SK-N-MC (cell line): ENCODE results near the gene GPR89B.

Experiments used
- EZH2 ChIP-seq: fragments of 200-600 bp; sonication (generic); IDR thresholded peaks from one replicate; pipeline ENCODE4 v1.6.1; 2017; ENCODE audit warnings: antibody characterized with exemption
- FOXP2 ChIP-seq: optimal IDR thresholded peaks from 2 replicates; pipeline ENCODE3; 2011; ENCODE audit warnings: mild to moderate bottlenecking, moderate library complexity; ENCODE audit not compliant: insufficient read depth; ENCODE audit errors: extremely low read length, control extremely low read depth
- POLR2AphosphoS5 ChIP-seq: IDR thresholded peaks from 2 replicates; pipeline ENCODE4 v1.6.1; 2012; ENCODE audit warnings: mild to moderate bottlenecking, low read depth, low read length, borderline replicate concordance

GRCh38 chr1:147891088-147891487, 37.1 kb upstream of the GPR89B start:
- TF ChIP-seq EZH2, result no peak
- no peak for TF ChIP-seq FOXP2
- TF ChIP-seq POLR2AphosphoS5, result no peak
